WTC11 (cell line): Measurements from ENCODE around the gene RIPOR3. TPM values are rescaled to one million over a fixed set of nuclear protein-coding genes. Genes with fewer than 3 reads are reported as not detected.
"Not testable (repeated sequence)": the region's sequence is repeated elsewhere in the genome, so short reads cannot be mapped to it uniquely, and the experiment has no call there.

Source experiments
- ATAC-seq: fragments of 200-7000 bp; cut with Tn5 transposase; 2 replicates; pipeline ENCODE4 v1.10.0; 2021; ENCODE audit warnings: mild to moderate bottlenecking, moderate library complexity
- CTCF ChIA-PET: fragments of 300-600 bp; sonication (Branson Sonifier 250); formaldehyde crosslinking; loops from one replicate; lab custom pipeline; 2021; ENCODE audit warnings: antibody characterized with exemption; lab: Charles Lee
- POLR2A ChIA-PET: fragments of 350-600 bp; sonication (Branson Sonifier 250); formaldehyde crosslinking; loops from one replicate; lab custom pipeline; 2021; ENCODE audit warnings: antibody characterized with exemption; lab: Charles Lee
- DNase-seq: peaks from one replicate; pipeline ENCODE4 v3.0.0; 2021; ENCODE audit warnings: low spot score
- H3K27ac Mint-ChIP-seq: 2 replicates; pipeline ENCODE4 v1.8.0; 2021; ENCODE audit warnings: mixed read lengths
- H3K27me3 Mint-ChIP-seq: 2 replicates; pipeline ENCODE4 v1.8.0; 2021; ENCODE audit warnings: low read depth, mild to moderate bottlenecking, moderate library complexity, mixed read lengths
- H3K36me3 Mint-ChIP-seq: 2 replicates; pipeline ENCODE4 v1.8.0; 2021; ENCODE audit warnings: mixed read lengths
- H3K4me1 Mint-ChIP-seq: 2 replicates; pipeline ENCODE4 v1.8.0; 2022; ENCODE audit warnings: mixed read lengths
- H3K4me3 Mint-ChIP-seq: 2 replicates; pipeline ENCODE4 v1.8.0; 2021; ENCODE audit warnings: mild to moderate bottlenecking, moderate library complexity, mixed read lengths
- H3K9me3 Mint-ChIP-seq: 2 replicates; pipeline ENCODE4 v1.8.0; 2021; ENCODE audit warnings: mixed read lengths
- AR ChIP-seq: fragments of 250-450 bp; sonication (Bioruptor Pico); IDR thresholded peaks from 2 replicates; pipeline ENCODE4 v1.9.0; 2021; ENCODE audit warnings: mild to moderate bottlenecking
- CBFB ChIP-seq: sonication (generic); formaldehyde crosslinking; IDR thresholded peaks from 2 replicates; pipeline ENCODE4 v1.8.1; 2022; ENCODE audit warnings: mild to moderate bottlenecking, low read depth, missing genetic modification reagents
- ERG ChIP-seq: fragments of 250-450 bp; sonication (Bioruptor Pico); IDR thresholded peaks from 2 replicates; pipeline ENCODE4 v1.8.0; 2021; ENCODE audit warnings: mild to moderate bottlenecking
- JUN ChIP-seq: sonication (generic); formaldehyde crosslinking; IDR thresholded peaks from 2 replicates; pipeline ENCODE4 v1.8.0; 2023; ENCODE audit warnings: mild to moderate bottlenecking, missing genetic modification reagents
- KAT7 ChIP-seq: sonication (generic); formaldehyde crosslinking; IDR thresholded peaks from 2 replicates; pipeline ENCODE4 v1.8.1; 2023; ENCODE audit warnings: missing genetic modification reagents, mild to moderate bottlenecking, borderline replicate concordance
- MYBL2 ChIP-seq: sonication (generic); formaldehyde crosslinking; IDR thresholded peaks from 2 replicates; pipeline ENCODE4 v1.8.1; 2023; ENCODE audit warnings: mild to moderate bottlenecking, moderate library complexity, missing genetic modification reagents
- NFATC4 ChIP-seq: fragments of 250-450 bp; sonication (Bioruptor Pico); IDR thresholded peaks from 2 replicates; pipeline ENCODE4 v1.9.0; 2021; ENCODE audit warnings: mild to moderate bottlenecking
- NFE2L1 ChIP-seq: sonication (generic); formaldehyde crosslinking; IDR thresholded peaks from 2 replicates; pipeline ENCODE4 v1.8.1; 2023; ENCODE audit warnings: missing genetic modification reagents
- ZNF121 ChIP-seq: sonication (generic); formaldehyde crosslinking; IDR thresholded peaks from 2 replicates; pipeline ENCODE4 v1.8.0; 2023; ENCODE audit warnings: missing genetic modification reagents
- ZNF281 ChIP-seq: sonication (generic); formaldehyde crosslinking; IDR thresholded peaks from 2 replicates; pipeline ENCODE4 v1.8.0; 2023; ENCODE audit warnings: mild to moderate bottlenecking, missing genetic modification reagents
- ZNF396 ChIP-seq: fragments of 250-450 bp; sonication (Bioruptor Pico); IDR thresholded peaks from 2 replicates; pipeline ENCODE4 v1.8.0; 2021; ENCODE audit warnings: mild to moderate bottlenecking, moderate library complexity, borderline replicate concordance
- ZNF416 ChIP-seq: fragments of 250-450 bp; sonication (Bioruptor Pico); IDR thresholded peaks from 2 replicates; pipeline ENCODE4 v1.9.0; 2021; ENCODE audit warnings: mild to moderate bottlenecking, inconsistent platforms
- ZNF423 ChIP-seq: fragments of 250-450 bp; sonication (Bioruptor Pico); IDR thresholded peaks from 2 replicates; pipeline ENCODE4 v2.1.2; 2022; ENCODE audit warnings: mild to moderate bottlenecking, moderate library complexity
- total RNA-seq: library from RNA; stranded (reverse); gene quantifications from 3 replicates; pipeline ENCODE4 v1.2.3, GENCODE V29; 2021

Gene RIPOR3
- total RNA-seq, 1 experiment from 2014 or later, result 6.5 TPM

- Mint-ChIP-seq H3K27ac (no peak overlapping the region), H3K4me1 (peaks cover 26% of the 10 kb centered on the region), H3K9me3 (no peaks in the 10 kb centered on the region), H3K36me3 (no peaks in the 10 kb centered on the region), H3K27me3 (no peaks in the 10 kb centered on the region), H3K4me3 (no peak overlapping the region)
- DNase-seq, result no peak
- TF ChIP-seq MYBL2 (CRISPR knock-in tag), result no peak
- ChIA-PET CTCF (interaction anchor here (0.5 to 1.0 kb wide), 2 partner anchors 16 to 32 kb away, joined by 3 to 4 read pairs; no protein-coding TSS in a partner anchor), POLR2A (no interaction called here)
- ATAC-seq, result no peak
Observed at GRCh38 chr20:50701041-50701963, 10.0 kb upstream of the RIPOR3 start.

- Mint-ChIP-seq H3K9me3 (no peaks in the 10 kb centered on the region), H3K27ac (no peak overlapping the region), H3K4me1 (peaks cover 31% of the 10 kb centered on the region), H3K36me3 (no peaks in the 10 kb centered on the region), H3K4me3 (no peak overlapping the region)
- ATAC-seq (no peak), DNase-seq (no peak)
- CTCF ChIA-PET, result interaction anchor here (0.6 to 0.9 kb wide), 2 partner anchors 9 to 94 kb away, joined by 3 to 4 read pairs; partner anchors contain the start of gene RIPOR3
- no peak for TF ChIP-seq ZNF423 (CRISPR knock-in tag)
- no peak for TF ChIP-seq ZNF121 (CRISPR knock-in tag)
- TF ChIP-seq NFE2L1, result no peak
- TF ChIP-seq NFATC4, result no peak
- no peak for TF ChIP-seq ZNF416 (CRISPR knock-in tag)
- no peak for TF ChIP-seq KAT7
- TF ChIP-seq ZNF396 (CRISPR knock-in tag), result no peak
- TF ChIP-seq ZNF281 (CRISPR knock-in tag), result no peak
- TF ChIP-seq JUN, result no peak
- no peak for TF ChIP-seq CBFB (CRISPR knock-in tag)
- no peak for TF ChIP-seq ERG (CRISPR knock-in tag)
- TF ChIP-seq AR (CRISPR knock-in tag), result no peak
- TF ChIP-seq, all 79 proteins: peak for 0
- H3K27me3 Mint-ChIP-seq, result no peaks in the 10 kb centered on the region
- POLR2A ChIA-PET, result no interaction called here
Observed at GRCh38 chr20:50699688-50700087, 8.3 kb upstream of the RIPOR3 start.

GRCh38 chr20:50698255-50698654, 6.9 kb upstream of the RIPOR3 start:
- H3K9me3 Mint-ChIP-seq, POLR2A ChIA-PET, DNase-seq, ATAC-seq, H3K27ac Mint-ChIP-seq, H3K27me3 Mint-ChIP-seq, H3K4me3 Mint-ChIP-seq, H3K36me3 Mint-ChIP-seq, CTCF ChIA-PET: not testable (repeated sequence)
- H3K4me1 Mint-ChIP-seq, result peaks cover 21% of the 10 kb centered on the region
